PC-3 (cell line): Measurements from ENCODE around the gene RNASEH1. TPM values are rescaled to one million over a fixed set of nuclear protein-coding genes. Genes with fewer than 3 reads are reported as not detected.
"Not testable (repeated sequence)": the region's sequence is repeated elsewhere in the genome, so short reads cannot be mapped to it uniquely, and the experiment has no call there.

Source experiments
- ATAC-seq: fragments of 200-7000 bp; cut with Tn5 transposase; 2 replicates; pipeline ENCODE4 v1.9.1; 2020; ENCODE audit warnings: mild to moderate bottlenecking, moderate library complexity
- BruUV-seq: library from RNA; stranded (reverse); fragments of 400-500 nt; replicated peaks from 2 replicates; lab custom pipeline; 2021; lab: Mats Ljungman, UMichigan
- CTCF ChIA-PET: fragments of 300-600 bp; sonication (Branson Sonifier 250); formaldehyde crosslinking; loops from one replicate; lab custom pipeline; 2022; ENCODE audit warnings: antibody characterized with exemption; lab: Charles Lee
- POLR2A ChIA-PET: fragments of 300-600 bp; sonication (Branson Sonifier 250); formaldehyde crosslinking; loops from one replicate; lab custom pipeline; 2022; ENCODE audit warnings: antibody characterized with exemption; ENCODE audit not compliant: unreplicated experiment; lab: Charles Lee
- DNase-seq: peaks from one replicate; pipeline ENCODE4 v3.0.0-alpha.2; 2015
- H2AFZ ChIP-seq: fragments of 300-600 bp; sonication (generic); 2 replicates; pipeline ENCODE4 v1.6.0; 2016; ENCODE audit warnings: antibody characterized with exemption, low read length
- H3F3A ChIP-seq: fragments of 300-600 bp; sonication (generic); one replicate; pipeline ENCODE4 v1.6.0; 2017; ENCODE audit warnings: antibody characterized with exemption, low read length, control low read depth, mild to moderate bottlenecking; ENCODE audit not compliant: unreplicated experiment
- H3K27ac ChIP-seq: fragments of 300-600 bp; sonication (generic); 2 replicates; pipeline ENCODE4 v1.5.1; 2016; ENCODE audit warnings: mild to moderate bottlenecking, low read length
- H3K27me3 ChIP-seq: fragments of 300-600 bp; sonication (generic); 2 replicates; pipeline ENCODE4 v1.6.1; 2016; ENCODE audit warnings: low read length, mixed read lengths
- H3K36me3 ChIP-seq: fragments of 300-600 bp; sonication (generic); 2 replicates; pipeline ENCODE4 v1.6.1; 2016; ENCODE audit warnings: low read depth, mixed run types, low read length, mixed read lengths
- H3K4me1 ChIP-seq: fragments of 300-600 bp; sonication (generic); 2 replicates; pipeline ENCODE4 v1.5.1; 2016; ENCODE audit warnings: low read length; ENCODE audit not compliant: insufficient read depth
- H3K4me2 ChIP-seq: fragments of 300-600 bp; sonication (generic); 2 replicates; pipeline ENCODE4 v1.6.0; 2016; ENCODE audit warnings: low read length
- H3K4me3 ChIP-seq: fragments of 300-600 bp; sonication (generic); 2 replicates; pipeline ENCODE4 v1.5.1; 2016; ENCODE audit warnings: mild to moderate bottlenecking, low read length, mixed read lengths
- H3K79me2 ChIP-seq: fragments of 300-600 bp; sonication (generic); 2 replicates; pipeline ENCODE4 v1.6.1; 2017; ENCODE audit warnings: low read length, mixed read lengths
- H3K9ac ChIP-seq: fragments of 300-600 bp; sonication (generic); 2 replicates; pipeline ENCODE4 v1.6.0; 2016; ENCODE audit warnings: mild to moderate bottlenecking, low read length
- H3K9me2 ChIP-seq: fragments of 300-600 bp; sonication (generic); replicated peaks from 2 replicates; pipeline ENCODE4 v1.6.1; 2016; ENCODE audit warnings: mixed run types, low read length, mixed read lengths
- H3K9me3 ChIP-seq: fragments of 300-600 bp; sonication (generic); 2 replicates; pipeline ENCODE4 v1.6.1; 2016; ENCODE audit warnings: low read length, mixed read lengths
- H4K20me1 ChIP-seq: fragments of 300-600 bp; sonication (generic); 2 replicates; pipeline ENCODE4 v1.6.1; 2016; ENCODE audit warnings: low read length, mixed read lengths
- EZH2 ChIP-seq: fragments of 300-600 bp; sonication (generic); IDR thresholded peaks from one replicate; pipeline ENCODE4 v1.6.1; 2017; ENCODE audit warnings: antibody characterized with exemption, mild to moderate bottlenecking, low read length; ENCODE audit not compliant: unreplicated experiment
- EZH2phosphoT487 ChIP-seq: fragments of 300-600 bp; sonication (generic); IDR thresholded peaks from 2 replicates; pipeline ENCODE4 v1.6.1; 2018; ENCODE audit warnings: mild to moderate bottlenecking, antibody characterized with exemption, low read length, borderline replicate concordance
- intact Hi-C: fragments of 100-400 bp; cut with micrococcal nuclease; formaldehyde crosslinking; loops from 2 replicates; pipeline ENCODE4 v1.9.0; 2023
- total RNA-seq: library from RNA; depleted of rRNA; stranded (reverse); fragments of >200 nt; gene quantifications from 2 replicates; pipeline ENCODE4 v1.2.3, GENCODE V29; 2014; rRNA removed
- TF ChIP-seq, protein P1 (sequence below): fragments of 300-600 bp; sonication (generic); conservative IDR thresholded peaks from 2 replicates; pipeline ENCODE4 v1.5.1; 2017; ENCODE audit warnings: antibody characterized with exemption, low read depth, mild to moderate bottlenecking, low read length

The RNASEH1 gene
- total RNA-seq, 1 experiment from 2014 or later, result 51.1 TPM

DNA sequence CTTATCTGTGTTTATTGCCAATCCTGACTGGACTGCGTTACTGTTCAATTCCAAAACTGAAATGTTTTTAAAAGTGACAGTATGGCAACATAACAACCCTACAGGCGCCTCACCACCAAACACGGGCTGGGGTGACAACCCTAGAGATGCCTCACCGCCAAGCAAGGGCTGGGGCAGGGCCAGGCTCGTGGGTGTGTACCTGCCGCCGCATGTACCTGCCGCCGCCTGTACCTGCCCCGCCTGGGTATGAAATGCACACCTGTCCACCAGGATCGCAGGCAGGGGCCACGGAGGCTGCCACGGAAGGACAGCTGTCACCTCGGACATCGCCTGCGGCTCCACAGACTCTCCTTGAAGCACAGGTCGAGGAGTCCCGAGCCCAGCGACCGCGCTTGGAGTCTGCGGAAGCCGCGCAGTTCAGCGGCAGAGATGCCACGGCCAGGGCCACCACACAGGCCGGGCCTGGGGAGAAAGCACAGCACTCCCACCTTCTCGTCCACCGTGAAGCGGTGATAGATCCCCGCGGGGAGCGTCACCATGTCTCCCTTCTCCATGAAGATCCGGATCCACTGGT lies 57.7 kb downstream of the RNASEH1 start:
- POLR2A ChIA-PET, result no interaction called here
- ATAC-seq, result no peak

DNA sequence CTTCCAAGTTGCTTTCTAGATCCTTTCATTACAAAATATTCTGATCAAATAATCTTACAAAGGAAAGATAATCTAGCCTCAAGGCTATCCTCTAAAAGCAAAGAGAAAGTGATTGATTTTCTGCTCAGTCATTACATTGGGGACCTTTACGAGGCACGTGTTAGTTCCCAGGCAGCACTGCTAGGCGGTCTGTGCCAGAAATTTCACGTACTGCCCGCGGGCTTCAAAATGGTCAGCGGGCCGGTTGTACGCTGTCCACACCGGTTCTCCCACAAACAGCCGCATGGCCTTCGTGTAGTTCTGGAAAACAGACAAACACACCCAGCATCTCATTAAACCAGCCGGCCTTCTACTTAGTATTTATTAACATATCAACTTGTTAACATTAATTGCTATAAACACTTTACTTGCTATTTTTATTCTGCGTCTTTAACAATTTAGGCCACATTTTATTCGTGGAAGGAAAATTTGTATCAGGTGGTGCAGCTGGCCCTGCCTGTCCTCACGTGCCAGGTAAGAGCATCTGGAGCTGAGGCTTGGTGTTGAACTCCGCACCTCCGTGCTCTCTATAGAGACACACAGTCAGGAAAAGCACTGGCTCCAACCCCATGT lies 59.2 kb downstream of the RNASEH1 start:
- H3K4me1 ChIP-seq, result no peaks in the 10 kb centered on the region
- no peaks in the 10 kb centered on the region for H3K9me2 ChIP-seq
- ChIA-PET POLR2A (no interaction called here), CTCF (no interaction called here)
- no peaks in the 10 kb centered on the region for H3K27me3 ChIP-seq
- H3K9ac ChIP-seq, result no peak overlapping the region
- no TSS peak for BruUV-seq
- H3K4me3 ChIP-seq, result no peak overlapping the region
- H4K20me1 ChIP-seq, result no peaks in the 10 kb centered on the region
- ATAC-seq (no peak), DNase-seq (no peak)
- TF ChIP-seq, protein P1, sequence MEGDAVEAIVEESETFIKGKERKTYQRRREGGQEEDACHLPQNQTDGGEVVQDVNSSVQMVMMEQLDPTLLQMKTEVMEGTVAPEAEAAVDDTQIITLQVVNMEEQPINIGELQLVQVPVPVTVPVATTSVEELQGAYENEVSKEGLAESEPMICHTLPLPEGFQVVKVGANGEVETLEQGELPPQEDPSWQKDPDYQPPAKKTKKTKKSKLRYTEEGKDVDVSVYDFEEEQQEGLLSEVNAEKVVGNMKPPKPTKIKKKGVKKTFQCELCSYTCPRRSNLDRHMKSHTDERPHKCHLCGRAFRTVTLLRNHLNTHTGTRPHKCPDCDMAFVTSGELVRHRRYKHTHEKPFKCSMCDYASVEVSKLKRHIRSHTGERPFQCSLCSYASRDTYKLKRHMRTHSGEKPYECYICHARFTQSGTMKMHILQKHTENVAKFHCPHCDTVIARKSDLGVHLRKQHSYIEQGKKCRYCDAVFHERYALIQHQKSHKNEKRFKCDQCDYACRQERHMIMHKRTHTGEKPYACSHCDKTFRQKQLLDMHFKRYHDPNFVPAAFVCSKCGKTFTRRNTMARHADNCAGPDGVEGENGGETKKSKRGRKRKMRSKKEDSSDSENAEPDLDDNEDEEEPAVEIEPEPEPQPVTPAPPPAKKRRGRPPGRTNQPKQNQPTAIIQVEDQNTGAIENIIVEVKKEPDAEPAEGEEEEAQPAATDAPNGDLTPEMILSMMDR, result no peak
- TF ChIP-seq EZH2, result no peak
- no peak for TF ChIP-seq EZH2phosphoT487
- H3K79me2 ChIP-seq, result 0 out of 2 replicates have a peak, but pooled peaks cover 5% of the 10 kb centered on the region
- H3K36me3 ChIP-seq, result peaks cover 24% of the 10 kb centered on the region
- no peaks in the 10 kb centered on the region for H3K9me3 ChIP-seq
- no peaks in the 10 kb centered on the region for H3F3A ChIP-seq
- intact Hi-C loops, result no loop called here
- H3K27ac ChIP-seq, result no peak overlapping the region
- H3K4me2 ChIP-seq, result no peak overlapping the region
- no peak overlapping the region for H2AFZ ChIP-seq

More for the DNA sequence above, 57.7 kb downstream of the RNASEH1 start:
- H3K9ac ChIP-seq, result no peak overlapping the region
- no peaks in the 10 kb centered on the region for H3K9me3 ChIP-seq
- no peak overlapping the region for H3K4me3 ChIP-seq
- H3K79me2 ChIP-seq, result peaks cover 5% of the 10 kb centered on the region; the same call in 1 of the 2 replicates
- H3K27ac ChIP-seq, result no peak overlapping the region
- H3K36me3 ChIP-seq, result peaks cover 38% of the 10 kb centered on the region
- no peaks in the 10 kb centered on the region for H3K4me1 ChIP-seq
- CTCF ChIA-PET, result no interaction called here
- no peak overlapping the region for H3K4me2 ChIP-seq
- H3K27me3 ChIP-seq, result no peaks in the 10 kb centered on the region
- no peaks in the 10 kb centered on the region for H3K9me2 ChIP-seq
- no peaks in the 10 kb centered on the region for H4K20me1 ChIP-seq
- DNase-seq, result no peak
- TF ChIP-seq EZH2phosphoT487 (no peak), EZH2 (no peak)
- TF ChIP-seq, protein P1, result no peak
- H3F3A ChIP-seq, result no peaks in the 10 kb centered on the region
- intact Hi-C loops, result no loop called here
- no TSS peak for BruUV-seq
- H2AFZ ChIP-seq, result no peak overlapping the region

DNA sequence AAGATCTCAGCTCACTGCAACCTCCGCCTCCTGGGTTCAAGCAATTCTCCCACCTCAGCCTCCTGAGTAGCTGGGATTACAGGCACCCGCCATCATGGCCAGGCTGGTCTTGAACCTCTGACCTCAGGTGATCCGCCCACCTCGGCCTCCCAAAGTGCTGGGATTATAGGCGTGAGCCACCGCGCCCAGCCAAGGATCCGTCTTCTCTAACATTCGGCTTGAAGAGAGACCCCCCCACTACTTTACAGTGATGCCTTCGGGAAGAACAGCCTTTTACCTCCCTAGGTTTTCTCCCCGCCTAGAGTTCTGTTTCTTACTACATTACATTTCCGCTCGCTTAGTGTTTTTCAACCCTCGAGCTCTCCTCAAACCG lies 61.4 kb downstream of the RNASEH1 start:
- intact Hi-C loops, H4K20me1 ChIP-seq, H3K4me1 ChIP-seq, H2AFZ ChIP-seq, H3K27me3 ChIP-seq, H3K79me2 ChIP-seq, H3K4me3 ChIP-seq, H3K4me2 ChIP-seq, DNase-seq, BruUV-seq, H3K9me3 ChIP-seq, CTCF ChIA-PET, H3K9ac ChIP-seq, POLR2A ChIA-PET, H3F3A ChIP-seq, H3K27ac ChIP-seq, H3K9me2 ChIP-seq, ATAC-seq: not testable (repeated sequence)
- peaks cover 18% of the 10 kb centered on the region for H3K36me3 ChIP-seq

Other genes starting within 250 kb of the RNASEH1 start
- 90.1 and 97.4 TPM in 2 replicates for gene EIPR1, start 180.5 kb downstream of the RNASEH1 start, total RNA-seq
- 86.2 and 111 TPM in 2 replicates for gene TRAPPC12, start 178.6 kb downstream of the RNASEH1 start, total RNA-seq
- 89.8 and 97.8 TPM in 2 replicates for gene ADI1, start 38.8 kb downstream of the RNASEH1 start, total RNA-seq
- 1,408 and 1,694 TPM in 2 replicates for gene RPS7, start 16.9 kb upstream of the RNASEH1 start, total RNA-seq
- 0.44 TPM in 1 of 2 replicates, not detected in the other for gene COLEC11, start 36.8 kb upstream of the RNASEH1 start, total RNA-seq
- gene ALLC, start 99.9 kb upstream of the RNASEH1 start, total RNA-seq, result not detected in 2 replicates
- not detected in 2 replicates for gene DCDC2C, start 145.2 kb upstream of the RNASEH1 start, total RNA-seq